Activated naive CD4-positive, alpha-beta T cell treated with anti-CD3 and anti-CD28 coated beads, Interleukin-2, amount 50 U/mL, for 16 hours (primary cell): ENCODE results near the gene REEP6.
"Not testable (repeated sequence)": the region's sequence is repeated elsewhere in the genome, so short reads cannot be mapped to it uniquely, and the experiment has no call there.

Experiments
- DNase-seq: peaks from one replicate; pipeline ENCODE4 v3.0.0-alpha.2; 2020

REEP6 gene

DNA sequence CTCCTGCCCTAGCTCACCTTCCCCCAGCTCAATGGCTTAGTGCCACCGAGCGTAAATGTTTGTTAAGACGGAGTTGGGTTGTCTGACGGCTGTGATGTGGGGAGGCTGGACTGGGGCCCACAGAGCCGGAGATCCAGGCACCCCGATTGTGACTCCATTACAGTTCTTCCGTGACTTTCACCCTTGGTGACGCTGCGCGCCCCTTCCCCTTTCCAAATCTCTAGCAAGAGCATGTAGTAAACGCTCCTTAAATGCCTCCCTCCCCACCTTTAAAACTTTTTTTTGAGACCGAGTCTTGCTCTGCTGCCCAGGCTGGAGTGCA, 829 bp downstream of the REEP6 start:
- DNase-seq = no peak

DNA sequence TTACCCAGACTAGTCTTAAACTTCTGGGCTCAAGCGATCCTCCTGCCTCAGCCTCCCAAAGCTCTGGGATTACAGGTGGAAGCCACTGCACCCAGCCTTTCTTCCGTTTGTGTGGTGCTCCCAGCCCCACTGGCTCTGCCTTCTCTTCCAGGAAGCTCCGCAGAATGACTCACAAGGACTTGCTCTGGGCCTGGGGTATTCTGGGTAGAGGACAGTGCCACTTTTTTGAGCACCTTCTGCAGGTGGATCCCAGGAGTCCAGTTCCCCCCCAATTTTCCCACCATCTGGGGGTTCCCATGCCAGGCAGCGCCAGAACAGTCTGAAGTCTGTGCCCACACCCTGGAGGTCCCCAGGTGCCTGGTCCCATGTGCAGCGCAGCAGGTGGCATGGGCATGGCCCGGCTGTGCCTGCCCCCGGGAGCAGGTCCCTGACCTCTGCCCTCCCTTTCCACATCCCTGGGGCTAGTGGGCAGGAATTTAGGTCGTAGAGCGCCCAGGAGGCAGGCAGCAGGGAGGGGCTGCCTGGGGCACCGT, 1.6 kb downstream of the REEP6 start:
- no peak for DNase-seq

DNA sequence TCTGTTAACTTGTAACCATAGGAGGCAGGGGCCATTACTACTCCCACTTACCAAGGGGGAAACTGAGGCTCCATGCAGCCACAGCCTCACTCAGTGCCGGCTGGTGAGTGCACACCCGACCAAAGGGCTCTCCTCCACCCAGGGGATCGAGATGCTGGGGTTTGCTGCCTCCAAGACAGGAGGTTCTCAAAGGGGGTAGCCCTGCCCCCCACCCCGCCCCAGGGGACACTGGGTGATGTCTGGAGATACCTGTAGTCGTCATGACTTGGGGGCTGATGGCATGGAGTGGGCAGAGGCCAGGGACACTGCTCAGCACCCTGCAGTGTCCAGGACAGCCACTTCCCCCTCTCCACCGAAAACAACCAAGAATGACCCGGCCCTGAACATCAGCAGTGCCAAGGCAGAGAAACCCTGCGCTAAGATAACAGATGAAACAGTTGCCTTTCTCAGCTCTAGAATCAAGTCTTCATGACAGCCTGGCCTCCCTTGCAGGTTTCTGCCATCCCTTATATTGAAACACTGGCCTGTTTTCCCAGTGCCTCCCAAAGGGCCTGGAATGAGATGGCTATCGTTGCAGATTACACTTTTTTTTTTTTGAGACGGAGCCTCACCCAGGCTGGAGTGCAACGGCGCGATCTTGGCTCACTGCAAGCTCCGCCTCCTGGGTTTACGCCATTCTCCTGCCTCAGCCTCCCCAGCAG, 3.3 kb downstream of the REEP6 start:
- no peak for DNase-seq

DNA sequence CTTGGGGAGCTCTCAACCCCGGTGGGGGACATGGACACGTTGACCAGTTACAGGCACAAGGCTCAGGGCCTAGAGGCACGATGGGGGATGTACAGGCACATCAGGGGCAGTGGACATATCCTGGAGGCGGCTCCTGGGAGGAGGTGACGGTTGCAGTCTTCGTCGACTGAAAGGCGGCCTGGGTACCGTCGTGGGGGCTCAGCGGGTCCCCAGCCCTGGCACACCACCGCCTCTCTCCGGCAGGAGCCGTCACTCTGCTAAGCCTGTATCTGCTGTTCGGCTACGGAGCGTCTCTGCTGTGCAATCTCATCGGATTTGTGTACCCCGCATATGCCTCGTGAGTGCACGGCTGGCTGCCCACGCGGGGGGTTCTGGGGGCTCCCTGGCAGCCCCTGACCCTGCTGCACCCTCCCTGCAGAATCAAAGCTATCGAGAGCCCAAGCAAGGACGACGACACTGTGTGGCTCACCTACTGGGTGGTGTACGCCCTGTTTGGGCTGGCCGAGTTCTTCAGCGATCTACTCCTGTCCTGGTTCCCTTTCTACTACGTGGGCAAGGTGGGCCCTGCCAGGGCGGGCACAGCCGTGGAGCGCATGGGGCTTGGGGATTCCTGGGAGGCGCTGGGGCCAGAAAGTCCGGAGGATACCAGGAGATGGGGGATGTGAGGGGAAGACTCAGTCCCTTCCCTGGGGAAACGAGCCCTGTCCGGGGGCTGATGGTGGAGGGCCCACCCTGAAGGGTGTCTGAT, 4.2 kb downstream of the REEP6 start:
- DNase-seq = no peak

DNA sequence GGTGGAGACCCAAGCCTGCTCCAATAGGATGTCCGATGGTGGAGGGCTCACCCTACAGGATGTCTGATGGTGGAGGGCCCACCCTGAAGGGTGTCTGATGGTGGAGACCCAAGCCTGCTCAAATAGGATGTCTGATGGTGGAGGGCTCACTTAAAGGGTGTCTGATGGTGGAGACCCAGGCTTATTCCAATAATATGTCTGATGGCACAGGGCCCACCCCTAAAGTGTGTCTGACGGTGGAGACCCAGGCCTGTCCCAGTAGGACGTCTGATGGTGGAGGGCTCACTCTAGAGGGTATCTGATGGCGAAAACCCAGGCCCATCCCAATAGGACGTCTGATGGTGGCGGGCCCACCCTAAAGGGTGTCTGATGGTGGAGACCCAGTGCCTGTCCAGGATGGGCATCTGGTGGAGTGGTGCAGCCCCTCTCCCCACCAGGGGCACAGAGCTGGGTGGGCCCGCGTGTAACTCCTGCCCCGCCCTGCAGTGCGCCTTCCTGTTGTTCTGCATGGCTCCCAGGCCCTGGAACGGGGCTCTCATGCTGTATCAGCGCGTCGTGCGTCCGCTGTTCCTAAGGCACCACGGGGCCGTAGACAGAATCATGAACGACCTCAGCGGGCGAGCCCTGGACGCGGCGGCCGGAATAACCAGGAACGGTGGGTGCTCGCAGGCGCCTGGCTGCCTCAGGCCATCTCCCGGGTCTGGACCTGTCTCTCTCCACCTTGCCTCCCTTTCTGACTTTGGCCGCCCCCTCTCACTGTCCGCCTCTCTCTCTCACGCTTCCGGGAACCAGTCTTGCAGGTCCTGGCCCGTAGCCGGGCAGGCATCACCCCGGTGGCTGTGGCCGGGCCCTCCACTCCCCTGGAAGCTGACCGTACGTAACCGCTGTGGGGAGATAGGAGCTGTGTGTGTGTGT, 5.1 kb downstream of the REEP6 start:
- DNase-seq = no peak

DNA sequence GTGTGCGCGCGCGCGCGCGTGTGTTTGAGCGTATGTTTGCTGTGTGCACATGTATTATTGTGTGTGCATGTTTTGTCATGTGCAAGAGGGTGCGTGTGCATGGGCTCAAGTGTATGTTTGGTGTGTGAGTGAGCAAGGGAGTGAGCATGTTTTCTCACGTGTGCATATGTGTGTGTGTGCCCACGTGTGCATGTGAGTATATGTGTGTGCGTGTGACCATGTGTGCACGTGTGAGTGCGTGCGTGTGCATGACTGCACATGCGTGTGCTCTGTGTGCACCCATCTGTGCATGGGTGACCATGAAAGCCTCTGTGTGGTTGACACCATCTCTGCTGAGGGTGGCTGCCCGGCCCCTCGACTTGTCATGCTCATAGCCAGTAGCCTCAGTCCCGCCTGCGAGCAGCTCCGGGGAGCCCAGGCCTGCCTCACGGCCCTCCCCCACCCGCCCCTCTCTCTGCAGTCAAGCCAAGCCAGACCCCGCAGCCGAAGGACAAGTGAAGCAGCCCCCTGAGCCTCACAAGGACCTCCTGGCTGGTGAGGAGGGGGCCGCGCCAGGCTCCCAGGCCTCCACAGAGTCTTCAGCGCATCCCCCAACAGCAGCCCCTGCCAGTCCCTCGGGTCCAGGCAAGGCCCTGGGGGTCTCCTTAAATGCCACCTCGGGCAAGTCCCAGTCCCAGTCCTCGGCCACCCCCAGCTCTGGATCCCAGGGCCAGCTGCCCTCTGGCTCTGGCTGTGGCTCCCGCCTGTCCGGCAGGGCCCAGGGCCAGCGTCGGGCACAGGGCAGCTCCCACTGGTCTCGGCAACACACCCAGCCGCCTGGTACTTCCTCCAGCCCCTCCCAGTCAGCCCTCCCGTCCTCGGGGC, 6.0 kb downstream of the REEP6 start:
- no peak for DNase-seq

DNA sequence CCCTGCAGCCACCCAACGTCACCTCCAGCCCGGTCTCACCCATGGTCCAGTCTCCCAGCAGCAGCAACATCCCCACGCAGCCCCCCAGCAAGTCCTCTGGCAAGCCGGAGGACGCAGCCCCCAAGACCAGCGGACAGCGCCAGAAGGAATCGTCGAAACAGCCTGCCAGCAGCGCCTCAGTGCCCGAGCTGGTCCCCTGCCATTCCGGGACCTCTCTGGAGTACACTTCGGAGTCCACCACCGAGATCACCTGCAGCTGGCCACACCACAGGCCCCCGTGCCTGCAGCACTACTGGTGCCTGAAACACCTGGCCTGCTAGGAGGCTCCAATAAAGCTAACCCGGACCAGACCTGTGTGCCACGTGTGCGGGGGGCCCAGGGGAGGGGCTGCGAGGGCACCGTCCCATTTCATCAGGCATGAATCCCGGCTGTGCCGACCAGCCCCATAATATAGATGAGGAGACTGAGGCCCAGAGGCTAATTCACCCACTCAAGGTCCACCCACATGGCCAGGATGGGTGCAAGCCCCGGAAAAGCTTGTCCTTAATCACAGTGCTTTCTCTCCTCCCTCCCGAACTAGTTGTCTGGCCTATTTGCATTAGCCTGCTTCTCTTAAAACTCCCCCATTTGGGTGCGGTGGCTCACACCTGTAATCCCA, 6.7 kb downstream of the REEP6 start:
- no peak for DNase-seq

DNA sequence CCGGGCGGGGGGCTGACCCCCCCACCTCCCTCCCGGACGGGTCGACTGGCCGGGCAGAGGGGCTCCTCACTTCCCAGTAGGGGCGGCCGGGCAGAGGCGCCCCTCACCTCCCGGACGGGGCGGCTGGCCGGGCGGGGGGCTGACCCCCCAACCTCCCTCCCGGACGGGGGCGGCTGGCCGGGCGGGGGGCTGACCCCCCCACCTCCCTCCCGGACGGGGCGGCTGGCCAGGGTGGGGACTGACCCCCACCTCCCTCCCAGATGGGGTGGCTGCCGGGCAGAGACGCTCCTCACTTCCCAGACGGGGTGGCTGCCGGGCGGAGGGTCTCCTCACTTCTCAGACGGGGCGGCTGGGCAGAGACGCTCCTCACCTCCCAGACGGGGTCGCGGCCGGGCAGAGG, 8.2 kb downstream of the REEP6 start:
- not testable (repeated sequence) for DNase-seq

DNA sequence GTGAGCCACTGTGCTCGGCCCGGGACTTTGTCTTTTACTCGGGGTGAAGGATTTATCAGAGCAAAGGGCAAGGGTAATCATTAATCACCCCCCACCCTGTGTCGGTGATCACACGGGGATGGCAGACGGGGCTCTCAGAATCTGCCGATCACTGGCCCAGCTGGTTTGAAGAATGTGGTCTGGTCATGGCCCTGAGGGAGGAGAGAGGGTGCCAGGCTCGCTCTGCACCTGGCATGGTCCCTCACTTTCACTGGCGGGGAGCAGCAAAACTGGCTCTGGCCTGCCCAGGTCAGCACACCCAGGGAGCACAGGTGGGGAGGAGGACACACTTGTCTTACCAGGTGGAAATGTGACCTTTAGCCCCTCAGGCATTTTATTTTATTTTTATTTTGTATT, 10.2 kb downstream of the REEP6 start:
- no peak for DNase-seq

DNA sequence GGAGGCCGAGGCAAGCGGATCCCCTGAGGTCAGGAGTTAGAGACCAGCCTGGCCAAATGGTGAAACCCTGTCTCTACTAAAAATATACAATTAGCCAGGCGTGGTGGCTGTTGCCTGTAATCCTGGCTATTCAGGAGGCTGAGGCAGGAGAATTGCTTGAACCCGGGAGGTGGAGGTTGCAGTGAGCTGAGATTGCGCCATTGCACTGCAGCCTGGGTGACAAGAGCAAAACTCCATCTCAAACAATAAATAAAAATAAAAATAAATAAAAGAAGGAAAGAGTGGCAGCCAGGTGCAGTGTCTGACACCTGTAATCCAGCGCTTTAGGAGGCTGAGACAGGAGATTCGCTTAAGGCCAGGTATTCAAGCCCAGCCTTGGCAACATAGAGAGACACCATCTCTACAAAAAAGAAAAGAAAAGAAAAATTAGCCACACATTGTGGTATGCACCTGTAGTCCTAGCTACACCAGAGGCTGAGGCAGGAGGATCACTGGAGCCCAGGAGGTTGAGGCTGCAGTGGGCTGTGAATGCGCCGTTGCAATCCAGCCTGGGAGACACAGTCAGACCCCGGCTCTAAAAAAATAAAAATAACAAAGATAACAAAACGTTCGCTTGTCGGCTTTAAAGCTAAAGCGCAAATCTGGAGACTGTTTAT, 11.6 kb downstream of the REEP6 start:
- DNase-seq = no peak

DNA sequence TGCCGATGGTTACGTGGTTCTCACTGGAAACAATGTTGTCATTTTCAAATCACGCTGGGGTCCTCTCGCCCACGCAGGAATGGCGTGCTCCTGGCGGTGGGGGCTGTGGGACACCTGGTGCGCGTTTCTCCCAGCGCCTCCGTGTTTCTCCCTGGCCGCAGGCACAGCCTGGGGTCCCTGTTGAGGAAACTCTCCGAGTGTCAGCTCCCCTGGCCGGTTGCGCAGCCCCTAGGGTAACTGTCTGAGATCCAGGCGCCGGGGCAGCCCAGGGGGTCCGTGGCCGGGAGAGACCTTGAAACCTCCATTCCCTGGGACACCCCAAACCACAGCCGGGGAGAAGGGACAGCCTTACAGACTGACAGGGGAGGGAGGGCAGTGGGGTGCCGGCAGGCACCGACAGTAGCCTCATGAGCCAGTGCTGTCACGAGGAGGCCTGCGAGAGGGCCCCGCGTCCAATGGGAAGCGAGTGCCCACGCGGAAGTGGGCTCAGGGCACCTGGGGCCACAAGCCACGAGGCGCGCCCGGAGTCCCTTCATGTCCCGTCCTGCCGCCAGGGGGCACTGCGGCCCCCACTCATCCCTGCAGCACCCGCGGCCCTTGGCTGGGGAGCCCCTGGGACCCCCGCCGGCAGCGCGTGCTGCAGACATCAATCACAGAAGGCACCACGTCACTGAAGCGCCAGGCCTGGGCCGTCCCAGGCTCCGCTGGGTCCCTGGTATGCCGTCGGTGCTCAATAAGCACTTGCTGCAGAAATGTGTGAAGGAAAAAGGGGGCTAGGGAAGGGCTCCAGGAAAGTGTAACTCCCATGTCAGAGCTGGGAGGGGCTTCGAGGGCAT, 12.3 kb downstream of the REEP6 start:
- DNase-seq = peak; percentile 75

DNA sequence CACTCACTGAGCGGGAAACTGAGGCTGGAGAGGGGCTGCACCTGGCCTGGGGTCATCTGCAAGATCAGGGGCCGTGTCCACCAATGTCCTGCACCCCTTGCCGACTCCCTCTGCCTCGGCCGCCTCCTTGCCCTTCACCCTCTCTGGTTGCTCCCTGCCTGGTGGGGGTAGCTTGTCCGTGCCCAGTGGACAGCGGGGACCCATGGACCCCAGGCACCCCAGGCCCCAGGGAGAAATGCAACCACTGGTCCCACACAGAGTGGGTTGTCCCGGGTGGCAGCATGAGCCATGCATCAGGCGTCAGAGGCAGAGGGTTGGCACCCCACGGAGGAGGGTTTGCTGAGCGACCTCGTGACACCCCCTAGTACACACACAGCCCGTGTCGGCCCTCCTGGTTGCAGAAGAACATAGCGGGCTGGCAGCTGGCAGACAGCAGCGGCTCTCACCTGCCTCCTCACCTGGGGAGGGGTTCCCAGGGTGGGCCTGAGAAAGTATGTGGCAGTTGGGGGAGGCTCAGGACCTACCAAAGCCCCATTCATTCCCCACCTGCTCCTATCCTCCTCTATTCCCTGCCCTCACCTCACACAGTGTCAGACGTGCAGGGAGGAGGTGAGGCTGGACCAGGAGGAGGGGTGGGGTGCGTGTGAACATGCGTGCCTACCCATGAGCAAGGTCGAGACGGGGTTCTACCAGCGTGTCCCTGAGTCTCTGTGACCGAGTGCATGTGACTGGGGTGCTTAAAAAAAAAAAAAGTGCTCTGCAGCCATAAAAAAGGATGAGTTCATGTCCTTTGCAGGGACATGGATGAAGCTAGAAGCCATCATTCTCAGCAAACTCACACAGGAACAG, 13.2 kb downstream of the REEP6 start:
- peak; percentile 9 for DNase-seq

DNA sequence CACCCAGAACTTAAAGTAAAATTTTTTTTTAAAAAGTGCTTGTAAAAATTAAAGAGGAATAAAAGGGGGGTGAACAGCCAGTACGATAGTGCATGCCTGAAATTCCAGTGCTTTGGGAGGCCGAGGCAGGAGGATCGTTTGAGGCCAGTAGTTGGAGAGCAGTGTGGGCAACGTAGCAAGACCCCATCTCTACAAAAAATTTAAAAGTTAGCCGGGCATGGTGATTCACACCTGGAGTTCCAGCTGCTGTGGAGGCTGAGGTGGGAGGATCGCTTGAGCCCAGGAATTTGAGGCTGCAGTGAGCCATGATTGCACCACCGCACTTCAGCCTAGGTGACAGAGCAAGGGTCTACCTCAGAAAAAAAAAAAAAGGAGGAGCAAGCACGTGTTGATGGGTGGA, 14.0 kb downstream of the REEP6 start:
- DNase-seq = no peak

DNA sequence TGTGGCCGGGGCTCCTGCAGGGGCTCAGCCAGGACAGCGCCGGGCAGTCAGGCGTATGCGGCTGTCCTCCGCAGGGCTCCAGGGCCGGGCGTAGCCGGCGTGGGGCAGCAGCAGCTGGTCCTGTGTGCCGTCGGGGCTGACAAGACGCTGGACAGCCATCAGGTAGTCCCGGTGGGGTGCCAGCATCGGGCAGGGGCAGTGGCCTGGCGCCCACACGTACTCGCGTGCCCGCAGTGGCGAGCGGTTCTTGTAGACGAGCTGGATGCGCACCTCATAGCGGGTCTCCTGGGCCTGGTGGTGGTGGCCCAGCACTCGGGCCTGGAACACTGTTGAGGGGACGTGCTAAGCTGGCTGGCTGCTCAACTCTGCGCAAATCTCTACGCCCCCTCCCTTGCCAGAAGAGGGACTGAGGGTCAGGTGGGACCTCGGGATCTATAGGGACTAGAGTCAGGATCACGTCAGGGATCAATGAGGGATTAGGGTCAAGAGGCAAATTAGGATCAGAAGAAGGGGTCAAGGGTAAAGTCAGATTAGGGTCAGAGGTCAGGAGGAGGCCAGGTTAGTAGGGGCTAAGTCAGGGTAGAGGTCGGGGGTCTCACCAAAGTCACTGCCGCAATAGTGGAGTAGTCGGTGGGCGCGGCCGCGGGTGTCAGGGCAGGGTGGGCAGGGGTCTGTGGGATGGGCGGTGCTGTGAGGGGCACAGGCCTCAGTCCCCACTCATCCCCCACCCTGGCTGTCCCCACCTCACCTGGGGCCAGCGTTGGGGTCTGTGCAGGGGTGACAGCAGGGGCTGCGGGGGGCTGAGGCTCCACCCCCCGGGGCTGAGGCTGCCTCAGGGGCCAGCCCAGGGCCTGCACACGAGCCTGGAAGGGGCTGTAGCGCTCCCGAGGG, 15.3 kb downstream of the REEP6 start:
- DNase-seq = no peak

DNA sequence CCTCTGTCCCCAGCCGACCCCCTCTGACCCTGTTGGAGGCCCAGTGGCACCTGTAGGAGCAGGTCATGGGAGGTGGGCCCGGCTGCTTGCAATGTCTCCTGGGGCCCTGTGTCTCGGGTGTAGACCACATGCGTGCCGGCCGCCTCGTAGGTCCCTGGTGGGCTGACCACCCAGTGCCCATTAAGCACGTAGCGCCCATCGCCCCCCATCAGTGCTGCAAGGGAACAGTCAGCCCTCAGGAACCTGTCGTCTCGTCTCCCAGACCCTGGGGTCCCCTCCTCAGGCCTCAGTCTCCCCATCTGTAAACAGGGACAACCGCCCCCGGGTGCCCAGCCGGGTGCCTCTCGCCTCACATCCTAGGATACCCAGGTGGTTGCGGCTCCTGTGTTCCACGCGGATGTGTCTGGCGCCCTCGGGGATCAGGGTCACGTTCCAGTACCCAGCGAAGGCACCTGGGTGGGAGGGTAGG, 16.2 kb downstream of the REEP6 start:
- peak; percentile 10 for DNase-seq

DNA sequence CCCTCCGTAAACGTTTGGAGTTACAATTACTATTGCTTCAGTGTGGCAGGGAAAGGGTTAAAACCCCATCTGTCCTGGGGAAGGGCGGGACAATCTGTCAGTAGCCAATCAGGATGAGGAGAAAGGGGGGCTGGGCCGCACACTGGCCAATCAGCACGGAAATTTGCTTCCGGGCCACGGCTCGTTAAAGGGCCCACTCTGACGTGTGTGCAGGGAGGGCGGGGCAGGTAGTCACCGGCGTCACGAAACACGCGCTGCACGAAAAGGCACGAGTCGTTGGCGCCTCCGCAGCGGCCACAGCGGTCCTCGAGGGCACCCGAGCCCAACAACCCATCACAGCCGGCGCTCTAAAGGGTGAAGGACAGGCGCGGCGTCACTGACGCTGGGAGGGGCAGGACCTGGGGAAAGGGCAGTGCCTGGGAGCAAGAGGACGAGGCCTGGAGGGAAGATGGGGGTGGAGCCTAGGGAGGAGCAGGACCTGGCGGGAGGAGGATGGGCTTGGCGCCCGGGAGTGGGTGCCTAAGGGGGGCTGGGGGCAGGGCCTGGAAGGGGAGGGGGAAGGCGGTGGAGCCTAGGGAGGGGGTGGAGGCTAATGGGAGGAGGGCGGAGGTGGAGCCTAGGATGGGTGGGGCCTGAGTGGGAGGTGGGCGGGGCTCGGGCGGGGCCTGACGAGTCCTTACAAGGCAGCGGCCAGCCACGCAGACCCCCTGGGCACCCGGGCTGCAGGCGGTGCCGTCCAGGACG, 17.0 kb downstream of the REEP6 start:
- DNase-seq = peak; percentile 92

DNA sequence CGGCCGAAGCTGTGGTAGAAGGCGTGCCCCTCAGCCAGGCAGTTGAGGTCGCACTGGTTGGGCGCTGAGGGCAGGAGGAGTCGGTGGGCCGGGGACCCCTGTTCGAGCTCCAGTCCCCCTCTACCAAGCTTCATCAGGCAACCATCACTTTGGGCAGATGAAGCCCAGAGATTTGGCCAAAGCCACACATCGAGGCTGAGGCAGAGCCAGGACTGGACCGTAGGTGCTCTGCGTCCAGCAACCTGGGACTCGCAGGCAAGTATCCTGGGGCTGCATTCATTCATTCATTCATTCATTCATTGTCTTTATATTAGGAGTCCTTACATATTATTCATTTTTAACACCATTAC, 17.5 kb downstream of the REEP6 start:
- DNase-seq = no peak
